ENCODE results near the gene LPIN1.

DNA sequence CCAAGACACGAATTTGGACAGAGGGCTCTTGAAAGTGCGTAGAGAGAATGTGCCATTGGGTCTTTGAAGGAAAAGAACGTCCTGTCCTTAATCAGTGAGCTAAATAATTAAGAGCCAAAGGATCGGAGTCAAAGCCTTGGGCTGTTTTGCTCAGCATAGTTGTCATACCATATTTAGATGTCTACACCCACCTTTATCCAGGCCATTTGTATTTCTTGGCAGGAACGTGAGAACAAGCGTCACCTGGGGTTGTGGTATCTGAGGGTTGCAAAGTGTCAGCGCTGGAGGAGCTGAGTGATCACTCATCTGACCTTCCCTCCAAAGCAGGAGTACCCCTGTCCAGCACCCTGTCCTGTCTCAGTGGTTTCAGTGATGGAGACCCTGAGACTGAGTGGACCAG is 4.5 kb downstream of the LPIN1 start:
- TF ChIP-seq, protein P1, sequence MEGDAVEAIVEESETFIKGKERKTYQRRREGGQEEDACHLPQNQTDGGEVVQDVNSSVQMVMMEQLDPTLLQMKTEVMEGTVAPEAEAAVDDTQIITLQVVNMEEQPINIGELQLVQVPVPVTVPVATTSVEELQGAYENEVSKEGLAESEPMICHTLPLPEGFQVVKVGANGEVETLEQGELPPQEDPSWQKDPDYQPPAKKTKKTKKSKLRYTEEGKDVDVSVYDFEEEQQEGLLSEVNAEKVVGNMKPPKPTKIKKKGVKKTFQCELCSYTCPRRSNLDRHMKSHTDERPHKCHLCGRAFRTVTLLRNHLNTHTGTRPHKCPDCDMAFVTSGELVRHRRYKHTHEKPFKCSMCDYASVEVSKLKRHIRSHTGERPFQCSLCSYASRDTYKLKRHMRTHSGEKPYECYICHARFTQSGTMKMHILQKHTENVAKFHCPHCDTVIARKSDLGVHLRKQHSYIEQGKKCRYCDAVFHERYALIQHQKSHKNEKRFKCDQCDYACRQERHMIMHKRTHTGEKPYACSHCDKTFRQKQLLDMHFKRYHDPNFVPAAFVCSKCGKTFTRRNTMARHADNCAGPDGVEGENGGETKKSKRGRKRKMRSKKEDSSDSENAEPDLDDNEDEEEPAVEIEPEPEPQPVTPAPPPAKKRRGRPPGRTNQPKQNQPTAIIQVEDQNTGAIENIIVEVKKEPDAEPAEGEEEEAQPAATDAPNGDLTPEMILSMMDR (conservative IDR thresholded peaks at IDR 0.05): no peak
- TF ChIP-seq ZFX (IDR thresholded peaks at IDR 0.05): no peak
